Ishikawa (cell line): ENCODE measurements around the gene TM9SF1.

ENCODE experiments used
- CEBPB ChIP-seq: IDR thresholded peaks from 2 replicates; pipeline ENCODE4 v1.6.1; 2012
- CREB1 ChIP-seq: IDR thresholded peaks from 2 replicates; pipeline ENCODE4 v1.6.1; 2012; ENCODE audit warnings: low read depth
- EGR1 ChIP-seq: IDR thresholded peaks from 2 replicates; pipeline ENCODE4 v1.6.1; 2012
- EP300 ChIP-seq: IDR thresholded peaks from 2 replicates; pipeline ENCODE4 v1.6.1; 2012; ENCODE audit warnings: borderline replicate concordance
- FOXM1 ChIP-seq: IDR thresholded peaks from 2 replicates; pipeline ENCODE4 v1.6.1; 2012; ENCODE audit warnings: low read depth, borderline replicate concordance
- NFIC ChIP-seq: IDR thresholded peaks from 2 replicates; pipeline ENCODE4 v1.6.1; 2012
- RAD21 ChIP-seq: IDR thresholded peaks from 2 replicates; pipeline ENCODE4 v1.6.1; 2012; ENCODE audit warnings: low read depth
- REST ChIP-seq: IDR thresholded peaks from 2 replicates; pipeline ENCODE4 v1.6.1; 2012; ENCODE audit warnings: low read depth, mild to moderate bottlenecking
- TAF1 ChIP-seq: IDR thresholded peaks from 2 replicates; pipeline ENCODE4 v1.6.1; 2012; ENCODE audit warnings: low read depth, mild to moderate bottlenecking
- TCF12 ChIP-seq: IDR thresholded peaks from 2 replicates; pipeline ENCODE4 v1.6.1; 2012; ENCODE audit warnings: low read depth
- TEAD4 ChIP-seq: IDR thresholded peaks from 2 replicates; pipeline ENCODE4 v1.6.1; 2012
- USF1 ChIP-seq: IDR thresholded peaks from 2 replicates; pipeline ENCODE4 v1.6.1; 2012
- YY1 ChIP-seq: IDR thresholded peaks from 2 replicates; pipeline ENCODE4 v1.6.1; 2012; ENCODE audit warnings: low read depth
- ZBTB7A ChIP-seq: IDR thresholded peaks from 2 replicates; pipeline ENCODE4 v1.6.1; 2012; ENCODE audit warnings: low read depth
- TF ChIP-seq, protein P1 (sequence below): IDR thresholded peaks from 2 replicates; pipeline ENCODE4 v1.6.1; 2012

Gene TM9SF1

DNA sequence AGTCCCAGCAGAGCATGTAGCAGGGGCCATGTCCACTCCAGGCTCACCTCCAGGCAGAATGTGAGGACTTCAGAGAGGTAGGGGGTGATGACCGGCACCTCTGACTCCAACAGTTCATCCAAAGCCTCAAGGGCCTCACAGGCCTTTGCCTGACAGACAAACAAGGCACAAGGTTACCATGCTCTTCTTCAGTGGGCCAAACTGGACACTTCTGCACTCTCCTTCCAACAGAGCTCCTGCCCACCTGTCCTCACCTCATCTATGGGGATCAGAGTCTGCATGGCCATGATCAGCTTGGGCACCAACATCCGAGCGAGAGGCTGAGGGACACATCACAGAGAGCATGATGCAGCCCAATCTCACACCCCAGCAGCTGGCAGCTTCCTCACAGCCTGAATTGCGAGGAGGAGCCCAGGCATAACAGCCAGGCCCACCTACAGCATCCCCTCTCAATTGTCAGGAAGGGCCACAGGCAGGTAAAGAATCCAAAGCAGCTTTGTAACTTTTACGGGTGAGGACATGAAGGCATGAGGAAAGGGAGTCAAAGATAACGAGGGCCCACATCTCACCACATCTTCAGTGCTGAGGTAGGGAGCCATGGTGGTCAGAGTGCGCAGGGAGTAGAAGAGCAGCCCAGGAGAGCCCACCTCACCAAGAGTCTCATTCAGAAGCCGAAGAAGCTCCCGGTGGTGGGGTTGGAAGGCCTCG lies 8.3 kb downstream of the TM9SF1 start:
- TF ChIP-seq ZBTB7A = no peak
- no peak for TF ChIP-seq EGR1

GRCh38 chr14:24185741-24186140 lies 9.5 kb downstream of the TM9SF1 start:
- TF ChIP-seq RAD21 (no peak), USF1 (no peak), EP300 (no peak), YY1 (no peak), REST (no peak), ZBTB7A (no peak), CEBPB (no peak), FOXM1 (no peak), NFIC (no peak)
- TF ChIP-seq, protein P1, sequence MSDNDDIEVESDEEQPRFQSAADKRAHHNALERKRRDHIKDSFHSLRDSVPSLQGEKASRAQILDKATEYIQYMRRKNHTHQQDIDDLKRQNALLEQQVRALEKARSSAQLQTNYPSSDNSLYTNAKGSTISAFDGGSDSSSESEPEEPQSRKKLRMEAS = no peak

DNA sequence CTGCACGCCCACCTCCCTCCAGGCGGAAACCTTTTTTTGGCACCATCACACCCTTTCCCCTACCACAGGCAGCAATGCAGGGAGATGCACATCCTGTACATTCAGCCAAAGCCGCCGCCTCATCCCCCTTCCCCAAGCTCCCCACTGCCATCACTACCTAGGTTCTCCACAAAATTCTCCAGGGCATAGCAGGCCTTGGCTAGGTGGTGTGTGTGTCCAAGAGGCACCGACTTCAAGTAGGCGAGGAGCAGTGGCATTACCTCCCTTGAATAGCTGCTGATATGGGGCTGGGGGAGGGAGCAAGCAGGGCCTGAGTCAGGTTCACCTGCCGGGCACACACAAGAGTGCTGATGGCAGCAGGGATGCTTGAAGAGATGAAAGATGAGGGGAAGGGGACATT lies 10.2 kb downstream of the TM9SF1 start:
- TF ChIP-seq CEBPB (no peak), TEAD4 (no peak), TCF12 (no peak), RAD21 (no peak), NFIC (no peak), CREB1 (no peak), EP300 (no peak), YY1 (no peak), FOXM1 (no peak), EGR1 (no peak), USF1 (no peak), ZBTB7A (no peak), REST (no peak), TAF1 (no peak)
- TF ChIP-seq, protein P1 = no peak

- no peak for TF ChIP-seq YY1
- no peak for TF ChIP-seq CEBPB
- TF ChIP-seq EP300 = no peak
- TF ChIP-seq USF1 = no peak
- TF ChIP-seq REST = no peak
These were observed 10.9 kb downstream of the TM9SF1 start for GRCh38 chr14:24184104-24184970.
